HG03135 (cell line): ENCODE data around the gene MICALL1.
A peak's percentile ranks its signal among the peaks of the same experiment; 100 is the strongest.

Experiments used
- ATAC-seq: cut with Tn5 transposase; IDR thresholded peaks from one replicate; pipeline ENCODE4 v1.9.1; 2021; ENCODE audit warnings: mild to moderate bottlenecking, moderate library complexity; ENCODE audit not compliant: unreplicated experiment

Gene MICALL1, protein sequence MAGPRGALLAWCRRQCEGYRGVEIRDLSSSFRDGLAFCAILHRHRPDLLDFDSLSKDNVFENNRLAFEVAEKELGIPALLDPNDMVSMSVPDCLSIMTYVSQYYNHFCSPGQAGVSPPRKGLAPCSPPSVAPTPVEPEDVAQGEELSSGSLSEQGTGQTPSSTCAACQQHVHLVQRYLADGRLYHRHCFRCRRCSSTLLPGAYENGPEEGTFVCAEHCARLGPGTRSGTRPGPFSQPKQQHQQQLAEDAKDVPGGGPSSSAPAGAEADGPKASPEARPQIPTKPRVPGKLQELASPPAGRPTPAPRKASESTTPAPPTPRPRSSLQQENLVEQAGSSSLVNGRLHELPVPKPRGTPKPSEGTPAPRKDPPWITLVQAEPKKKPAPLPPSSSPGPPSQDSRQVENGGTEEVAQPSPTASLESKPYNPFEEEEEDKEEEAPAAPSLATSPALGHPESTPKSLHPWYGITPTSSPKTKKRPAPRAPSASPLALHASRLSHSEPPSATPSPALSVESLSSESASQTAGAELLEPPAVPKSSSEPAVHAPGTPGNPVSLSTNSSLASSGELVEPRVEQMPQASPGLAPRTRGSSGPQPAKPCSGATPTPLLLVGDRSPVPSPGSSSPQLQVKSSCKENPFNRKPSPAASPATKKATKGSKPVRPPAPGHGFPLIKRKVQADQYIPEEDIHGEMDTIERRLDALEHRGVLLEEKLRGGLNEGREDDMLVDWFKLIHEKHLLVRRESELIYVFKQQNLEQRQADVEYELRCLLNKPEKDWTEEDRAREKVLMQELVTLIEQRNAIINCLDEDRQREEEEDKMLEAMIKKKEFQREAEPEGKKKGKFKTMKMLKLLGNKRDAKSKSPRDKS

GRCh38 chr22:37905534-37906363 is at the start of gene MICALL1:
Gene MICALL1 (plus strand): TSS chr22:37906297. CDS start chr22:37906423, 126 bp downstream.
- ATAC-seq: peak; percentile 77

DNA sequence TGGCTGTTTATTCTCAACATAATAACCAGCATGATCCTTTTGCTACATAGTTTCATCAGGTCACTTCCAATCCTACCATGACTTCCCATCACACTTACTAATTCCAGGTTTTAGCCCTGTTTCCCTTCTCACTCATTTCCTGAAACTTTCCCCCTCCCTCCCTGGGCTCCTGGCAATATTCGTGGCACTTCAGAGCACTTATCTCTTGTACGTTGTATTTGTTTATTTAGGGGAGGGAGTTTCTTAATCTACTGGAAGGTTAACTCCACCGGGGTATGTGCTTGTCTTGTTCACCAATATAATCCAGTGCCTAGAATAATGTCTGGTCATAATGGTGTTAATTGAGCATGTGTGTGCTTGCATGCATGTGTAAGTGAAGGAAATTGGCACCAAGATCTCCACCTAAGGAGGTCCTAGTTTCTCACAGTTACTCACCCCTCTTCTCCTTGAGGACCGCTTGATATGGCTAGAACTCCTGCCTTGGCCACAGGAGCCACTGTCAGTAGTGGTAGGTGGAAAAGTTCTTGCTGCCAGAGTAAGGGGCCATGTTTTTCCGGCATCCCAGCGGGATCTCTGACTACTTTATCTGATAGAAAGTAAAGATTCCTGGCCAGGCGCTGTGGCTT is 45.2 kb upstream of the MICALL1 start:
- ATAC-seq: no peak

DNA sequence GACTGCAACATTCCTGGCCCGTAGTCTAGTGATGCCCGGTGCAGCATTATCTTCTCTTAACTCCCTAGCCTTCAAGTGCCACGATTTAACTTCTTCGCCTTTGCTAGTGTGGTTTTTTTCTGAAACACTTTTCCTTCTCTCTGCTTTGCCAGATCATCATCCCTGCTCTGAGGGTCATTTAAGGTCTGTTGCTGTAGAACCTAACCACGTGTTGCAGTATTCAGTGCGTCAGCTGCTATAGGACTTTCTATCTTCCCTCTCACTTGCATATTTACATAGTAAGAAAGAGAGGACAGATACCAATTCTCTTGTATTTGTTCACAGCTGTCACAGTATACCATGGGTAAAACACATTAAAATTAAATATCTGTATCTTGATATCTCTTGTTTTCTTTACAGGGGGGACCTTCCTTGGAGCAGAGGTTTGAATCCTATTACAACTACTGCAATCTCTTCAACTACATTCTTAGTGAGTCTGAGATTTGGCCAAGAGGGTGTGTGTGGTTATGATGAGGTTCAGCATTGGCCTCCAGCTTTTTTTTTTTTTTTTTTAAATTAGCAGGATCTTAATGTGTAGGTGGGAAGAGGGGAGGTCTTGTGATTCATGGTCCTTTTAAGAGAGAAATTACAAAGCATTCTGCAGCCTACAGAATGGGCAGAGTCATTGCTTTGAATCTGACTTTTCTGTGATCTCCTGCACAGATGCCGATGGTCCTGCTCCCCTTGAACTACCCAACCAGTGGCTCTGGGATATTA is 43.3 kb upstream of the MICALL1 start:
- ATAC-seq: no peak

DNA sequence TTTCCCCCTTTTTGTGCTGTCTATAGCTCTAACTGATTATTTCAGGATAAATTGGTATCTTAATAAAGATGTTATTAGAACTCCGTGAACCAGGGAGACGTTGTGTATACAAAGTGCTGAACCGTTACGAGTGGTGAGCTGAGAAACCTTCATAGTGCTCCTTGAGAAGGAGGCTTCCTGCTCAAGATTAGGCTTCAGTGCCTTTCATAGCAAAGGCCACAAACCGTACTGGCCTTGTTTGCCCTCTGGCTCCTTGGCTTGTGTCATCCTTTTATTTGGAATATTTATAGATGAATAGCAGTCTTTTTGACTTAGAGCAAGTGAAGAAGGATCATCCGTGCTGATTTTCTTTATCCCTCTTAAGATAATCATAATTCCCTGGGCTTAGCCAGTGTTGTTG is 40.6 kb upstream of the MICALL1 start:
- no peak for ATAC-seq

GRCh38 chr22:37870273-37870672 is 35.8 kb upstream of the MICALL1 start:
- no peak for ATAC-seq

GRCh38 chr22:37880668-37881440 is 25.2 kb upstream of the MICALL1 start:
- ATAC-seq: no peak

DNA sequence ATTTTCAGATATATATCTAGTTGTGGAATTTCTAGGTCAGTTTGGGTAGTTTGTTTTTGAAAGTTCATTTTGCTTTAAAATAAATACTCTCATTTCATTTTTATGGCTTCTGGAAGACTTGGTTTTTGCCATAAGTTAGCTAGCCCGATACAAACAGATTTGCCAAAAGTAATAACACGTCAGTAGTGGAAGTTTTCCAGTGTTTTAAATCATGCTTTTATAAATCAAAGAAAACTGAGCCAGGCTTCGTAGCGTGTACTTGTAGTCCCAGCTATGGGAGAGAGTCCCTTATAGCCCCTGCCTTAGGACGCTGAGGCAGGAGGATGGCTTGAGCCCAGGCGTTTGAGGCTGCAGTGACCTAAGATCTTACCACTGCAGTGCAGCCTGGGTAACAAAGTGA is 21.7 kb upstream of the MICALL1 start:
- no peak for ATAC-seq

DNA sequence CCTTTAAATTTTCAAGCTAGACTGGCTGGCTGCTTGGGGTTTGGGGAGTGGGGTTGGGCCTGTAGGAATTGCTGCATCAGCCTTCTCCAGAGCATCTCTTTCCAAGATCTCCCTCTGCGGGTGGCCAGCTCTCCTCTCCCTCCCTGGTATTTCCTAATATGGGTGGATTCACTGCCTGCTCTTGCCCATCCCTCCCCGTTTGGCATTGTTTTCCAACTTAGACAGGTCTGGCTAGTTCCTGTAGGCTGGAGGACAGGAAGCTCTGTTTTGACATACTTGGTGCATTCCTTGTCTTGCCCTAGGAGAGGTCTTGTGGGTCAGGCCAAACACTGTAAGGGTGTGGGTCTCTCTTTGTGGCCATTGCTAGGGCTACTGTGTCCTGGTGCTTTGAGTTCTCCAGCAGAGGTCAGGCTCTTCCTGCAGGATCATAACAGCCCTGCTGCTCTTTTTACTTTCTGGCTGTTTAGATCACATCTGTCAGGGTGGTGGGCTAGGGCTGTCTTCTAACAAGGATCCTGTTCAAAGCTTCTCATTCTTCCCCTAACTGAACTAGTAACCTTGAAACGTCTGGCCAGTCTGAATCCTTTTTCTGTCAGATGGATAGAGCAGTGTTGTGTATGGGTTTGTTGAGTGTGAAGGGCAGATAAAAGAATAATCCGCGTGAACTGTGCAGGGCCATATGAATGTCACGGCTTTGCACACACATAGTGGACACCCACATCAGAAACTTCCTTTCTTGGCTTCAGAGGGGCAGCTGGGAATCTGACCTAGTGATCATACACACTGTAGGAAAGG is 18.3 kb upstream of the MICALL1 start:
- ATAC-seq: no peak

- no peak for ATAC-seq
Measured at GRCh38 chr22:37891926-37892325, 14.2 kb upstream of the MICALL1 start.

GRCh38 chr22:37892566-37893335 is 13.3 kb upstream of the MICALL1 start:
- ATAC-seq: no peak

DNA sequence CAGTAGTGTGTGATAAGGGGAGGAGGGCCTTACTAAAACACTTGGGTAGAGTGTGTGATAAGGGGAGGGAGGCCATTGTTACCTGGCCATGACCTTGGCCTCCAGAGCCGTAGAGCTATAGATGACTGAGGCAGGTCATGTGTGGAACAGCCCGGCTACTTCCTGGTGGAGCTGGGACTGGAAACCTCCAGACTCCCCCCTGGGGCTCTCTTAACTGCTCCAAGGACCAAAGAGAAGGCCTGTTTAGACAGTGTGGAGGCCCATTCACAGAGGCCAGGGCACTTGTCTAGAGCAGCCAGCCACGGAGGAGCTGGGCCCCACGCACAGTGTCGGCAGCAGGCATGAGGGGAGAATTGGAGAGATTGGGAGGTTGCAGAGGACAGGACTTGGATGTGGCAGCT is 12.5 kb upstream of the MICALL1 start:
- ATAC-seq: no peak

DNA sequence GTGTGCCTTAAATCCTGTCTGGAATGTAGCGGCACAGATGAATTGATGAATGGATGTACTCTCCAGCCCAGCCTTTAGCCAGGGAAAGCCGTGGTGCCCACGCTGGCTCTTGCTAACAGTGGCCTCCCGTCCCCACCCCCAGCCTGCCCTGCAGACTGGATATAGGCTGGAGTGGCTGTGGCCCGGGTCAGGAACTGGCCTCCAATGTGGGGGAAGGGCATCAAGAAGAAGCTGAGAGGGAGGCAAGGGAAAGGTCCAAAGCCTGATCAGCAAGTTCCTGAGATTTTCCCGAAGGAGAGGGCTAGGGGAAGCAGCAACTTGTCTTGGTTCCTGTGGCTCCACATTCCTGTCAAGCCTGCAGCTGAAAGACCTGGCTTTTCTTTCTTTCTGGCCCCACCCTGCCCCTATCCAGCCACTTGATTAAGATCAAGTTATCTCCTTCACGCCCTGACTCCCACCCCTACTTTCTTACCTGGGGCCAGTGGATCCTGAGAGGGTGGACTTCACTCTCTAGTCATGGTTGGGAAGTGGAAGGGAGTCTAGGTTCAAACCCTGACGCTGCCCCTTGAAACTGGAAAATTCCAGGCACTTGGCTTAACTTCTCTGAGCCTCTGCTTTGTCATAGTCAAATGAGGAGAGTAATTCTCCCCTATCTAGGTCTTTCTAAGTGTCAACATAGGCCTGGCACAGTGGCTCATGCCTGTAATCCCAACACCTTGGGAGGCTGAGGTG is 11.0 kb upstream of the MICALL1 start:
- ATAC-seq: no peak

- peak; percentile 68 for ATAC-seq
Measured at GRCh38 chr22:37896181-37896592, 9.9 kb upstream of the MICALL1 start.

DNA sequence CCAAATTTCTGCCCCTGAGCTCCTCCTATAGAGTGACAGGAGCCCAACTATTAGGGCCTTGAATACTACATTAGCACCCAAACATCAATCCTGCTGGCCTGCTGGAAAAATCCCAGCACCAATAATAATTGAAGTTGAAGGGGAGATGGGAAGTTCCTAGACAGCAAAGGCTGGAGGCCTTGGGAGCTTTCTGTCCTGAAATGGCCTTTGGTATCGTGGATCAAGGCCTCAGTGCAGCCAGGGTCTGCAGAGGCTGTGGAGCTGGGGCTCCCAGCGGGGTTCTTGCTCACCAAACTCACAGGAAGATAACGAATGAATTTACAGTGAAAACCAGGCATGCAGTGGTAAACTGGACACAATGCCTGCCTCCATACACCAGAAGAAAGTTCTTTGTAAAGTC is 9.2 kb upstream of the MICALL1 start:
- no peak for ATAC-seq

GRCh38 chr22:37897807-37898206 is 8.3 kb upstream of the MICALL1 start:
- ATAC-seq: no peak

DNA sequence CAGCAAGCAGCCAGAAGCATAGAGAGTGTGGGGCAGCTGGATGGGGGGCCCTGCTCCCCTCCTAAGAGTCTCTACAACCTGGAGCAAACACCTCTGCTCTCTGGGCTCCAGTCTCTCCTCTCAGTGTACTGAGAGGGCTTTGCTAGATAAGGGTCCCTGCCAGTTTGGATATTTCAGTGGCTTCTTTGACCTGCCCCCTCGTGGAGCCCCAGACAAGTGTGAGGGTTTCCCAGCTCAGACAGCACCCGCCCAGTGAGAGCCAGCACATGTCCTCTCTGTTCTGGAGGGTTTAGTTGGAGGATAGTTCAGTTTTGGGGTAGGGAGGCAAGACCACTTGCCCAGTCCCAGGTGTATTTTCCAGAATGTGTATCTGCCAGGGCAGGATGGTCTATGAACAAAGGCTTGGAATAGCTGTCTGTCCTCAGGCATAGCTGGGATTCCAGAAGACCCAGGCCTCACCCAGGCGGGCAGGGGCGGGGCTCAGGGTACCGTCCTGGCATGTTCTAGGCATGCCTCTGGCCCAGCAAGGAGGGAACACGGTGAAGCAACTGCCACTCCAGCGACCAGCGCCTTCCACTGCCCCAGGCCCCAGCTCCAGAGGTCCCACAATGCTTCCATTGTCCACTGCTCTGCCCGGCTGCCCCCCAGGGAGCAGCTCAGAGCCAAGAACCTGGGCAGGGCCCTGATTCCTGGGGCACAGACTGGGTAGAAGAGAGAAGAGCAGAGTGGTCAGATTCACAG is 7.5 kb upstream of the MICALL1 start:
- no peak for ATAC-seq
